RWPE2 (cell line): Measurements from ENCODE around the gene ERV3-1.
"Not testable (repeated sequence)": the region's sequence is repeated elsewhere in the genome, so short reads cannot be mapped to it uniquely, and the experiment has no call there.

ENCODE experiments used
- ATAC-seq: fragments of 200-7000 bp; cut with Tn5 transposase; 3 replicates; pipeline ENCODE4 v1.9.1; 2021; ENCODE audit warnings: low read depth
- DNase-seq: peaks from one replicate; pipeline ENCODE4 v3.0.0-alpha.2; 2020; ENCODE audit warnings: low spot score
- H3K27ac ChIP-seq: fragments of 450-650 bp; 2 replicates; pipeline ENCODE4 v1.5.1; 2017; ENCODE audit warnings: mild to moderate bottlenecking; ENCODE audit not compliant: poor library complexity, severe bottlenecking
- H3K27me3 ChIP-seq: fragments of 250-450 bp; sonication (Bioruptor Pico); 2 replicates; pipeline ENCODE4 v1.5.1; 2021; ENCODE audit warnings: mild to moderate bottlenecking, moderate library complexity; ENCODE audit not compliant: insufficient read depth, poor library complexity, severe bottlenecking
- H3K36me3 ChIP-seq: fragments of 250-450 bp; sonication (Bioruptor Pico); 2 replicates; pipeline ENCODE4 v1.5.1; 2020; ENCODE audit warnings: low read depth, mild to moderate bottlenecking, moderate library complexity
- H3K4me1 ChIP-seq: fragments of 250-450 bp; sonication (Bioruptor Pico); 2 replicates; pipeline ENCODE4 v1.5.1; 2021; ENCODE audit warnings: mild to moderate bottlenecking, moderate library complexity; ENCODE audit not compliant: insufficient read depth, poor library complexity, severe bottlenecking
- H3K4me3 ChIP-seq: fragments of 250-450 bp; sonication (Bioruptor Pico); 2 replicates; pipeline ENCODE4 v1.5.1; 2021; ENCODE audit warnings: mild to moderate bottlenecking, moderate library complexity; ENCODE audit not compliant: severe bottlenecking
- H3K9me3 ChIP-seq: fragments of 250-450 bp; sonication (Bioruptor Pico); 2 replicates; pipeline ENCODE4 v1.5.1; 2021; ENCODE audit warnings: mild to moderate bottlenecking, moderate library complexity; ENCODE audit not compliant: severe bottlenecking
- CTCF ChIP-seq: fragments of 450-650 bp; IDR thresholded peaks from one replicate; pipeline ENCODE4 v1.5.1; 2017; ENCODE audit warnings: mild to moderate bottlenecking, moderate library complexity; ENCODE audit not compliant: poor library complexity, severe bottlenecking

The ERV3-1 gene

DNA sequence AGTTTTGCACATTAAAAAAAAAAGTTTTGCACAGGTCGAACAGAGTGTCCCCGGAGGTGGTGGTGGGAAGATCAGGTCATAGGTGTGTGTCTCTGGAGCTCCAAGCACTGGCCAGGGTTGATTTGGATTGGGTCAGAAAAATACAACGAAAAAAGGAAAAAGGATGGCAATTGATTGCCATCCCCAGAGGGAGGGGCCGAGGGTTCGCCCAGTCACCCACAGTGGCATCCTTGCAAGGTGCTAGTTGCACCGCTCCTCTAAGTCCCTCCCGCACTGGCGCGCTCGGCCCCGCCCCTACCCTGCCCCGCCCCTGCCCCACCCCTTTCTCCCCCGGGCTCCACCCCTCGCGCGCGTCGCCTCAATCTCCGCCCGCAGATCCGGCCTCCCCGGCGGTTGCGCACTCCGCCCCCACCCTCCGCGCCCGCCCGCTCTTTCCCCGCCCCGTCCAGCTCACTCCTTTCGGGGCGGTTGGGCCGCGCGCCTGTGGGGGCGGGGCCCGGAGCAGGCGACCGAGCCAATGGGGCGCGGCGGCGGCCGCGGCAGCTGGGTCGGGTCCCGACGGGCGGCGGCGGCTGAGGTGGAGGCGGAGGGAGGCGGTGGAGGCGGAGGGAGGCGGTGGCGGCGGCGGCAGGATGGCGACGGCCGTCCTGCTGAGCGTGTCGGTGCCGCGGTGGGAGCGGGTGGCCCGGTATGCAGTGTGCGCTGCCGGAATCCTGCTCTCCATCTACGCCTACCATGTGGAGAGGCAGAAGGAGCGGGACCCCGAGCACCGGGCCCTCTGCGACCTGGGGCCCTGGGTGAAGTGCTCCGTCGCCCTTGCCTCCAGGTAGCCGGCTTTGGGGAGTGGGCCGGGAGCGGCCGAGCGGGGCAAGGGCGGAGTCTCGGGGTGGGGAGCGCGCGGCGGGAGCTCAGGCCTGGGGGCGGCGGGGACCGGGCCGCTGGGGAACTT is 31.5 kb upstream of the ERV3-1 start:
- ATAC-seq, result peak; percentile 81
- no peaks in the 10 kb centered on the region for H3K27me3 ChIP-seq
- no peaks in the 10 kb centered on the region for H3K9me3 ChIP-seq
- DNase-seq, result peak; percentile 90
- H3K36me3 ChIP-seq, result no peaks in the 10 kb centered on the region
- TF ChIP-seq CTCF, result no peak
- peaks cover 7% of the 10 kb centered on the region for H3K4me1 ChIP-seq
- H3K27ac ChIP-seq, result peak overlapping the region; percentile 13
- peak overlapping the region; percentile 55 for H3K4me3 ChIP-seq

DNA sequence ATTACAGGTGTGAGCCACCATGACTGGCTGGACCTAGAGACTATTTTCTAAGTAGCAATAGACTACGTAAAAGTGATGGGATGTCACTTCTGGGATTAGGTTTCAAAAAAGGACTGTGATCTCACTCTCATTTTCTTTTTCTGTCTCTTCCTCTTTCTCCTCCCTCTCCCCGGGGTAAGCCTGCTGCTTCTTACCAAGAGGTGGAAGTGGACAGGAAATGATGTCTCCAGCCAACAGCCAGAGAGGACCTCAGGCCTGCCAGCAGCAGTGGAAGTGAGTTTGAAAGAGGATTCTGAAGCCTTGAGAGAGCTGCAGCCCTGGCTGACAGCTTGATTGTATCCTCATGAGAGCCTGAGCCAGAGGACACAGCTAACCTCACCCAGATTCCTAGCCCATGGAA is 30.0 kb upstream of the ERV3-1 start:
- H3K27me3 ChIP-seq, H3K4me3 ChIP-seq, DNase-seq, H3K27ac ChIP-seq, H3K4me1 ChIP-seq, H3K36me3 ChIP-seq, ATAC-seq, H3K9me3 ChIP-seq: not testable (repeated sequence)

DNA sequence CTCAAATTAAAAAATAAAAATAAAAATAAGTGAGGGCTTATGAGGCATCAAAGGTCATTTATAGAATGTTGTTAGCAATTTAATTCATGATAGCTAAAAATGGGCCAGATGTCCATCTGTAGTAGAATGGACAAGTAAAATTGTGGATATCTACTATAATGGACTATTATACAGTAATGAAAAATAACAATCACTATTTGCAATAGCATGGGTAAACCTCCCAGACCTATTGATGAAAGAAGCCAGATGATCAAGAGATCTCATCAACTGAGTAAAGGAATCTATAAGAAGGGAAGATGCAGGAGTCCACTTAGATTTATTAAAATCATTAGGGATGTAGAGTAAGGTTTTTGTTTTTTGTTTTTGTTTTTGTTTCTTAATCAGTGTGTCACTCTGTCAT is 29.0 kb upstream of the ERV3-1 start:
- not testable (repeated sequence) for H3K4me3 ChIP-seq, H3K9me3 ChIP-seq, H3K36me3 ChIP-seq, H3K27me3 ChIP-seq, DNase-seq, ATAC-seq, H3K27ac ChIP-seq, H3K4me1 ChIP-seq

- DNase-seq, result not testable (repeated sequence)
Observed at GRCh38 chr7:65034120-65034782, 27.8 kb upstream of the ERV3-1 start.

GRCh38 chr7:65033391-65033790 is 26.9 kb upstream of the ERV3-1 start:
- H3K9me3 ChIP-seq, ATAC-seq, H3K27me3 ChIP-seq, DNase-seq, H3K36me3 ChIP-seq, H3K4me1 ChIP-seq, H3K27ac ChIP-seq, H3K4me3 ChIP-seq: not testable (repeated sequence)

More at GRCh38 chr7:65034120-65034782, 27.8 kb upstream of the ERV3-1 start:
- not testable (repeated sequence) for ATAC-seq, H3K36me3 ChIP-seq, H3K4me3 ChIP-seq, H3K27ac ChIP-seq, H3K27me3 ChIP-seq, H3K4me1 ChIP-seq, H3K9me3 ChIP-seq

DNA sequence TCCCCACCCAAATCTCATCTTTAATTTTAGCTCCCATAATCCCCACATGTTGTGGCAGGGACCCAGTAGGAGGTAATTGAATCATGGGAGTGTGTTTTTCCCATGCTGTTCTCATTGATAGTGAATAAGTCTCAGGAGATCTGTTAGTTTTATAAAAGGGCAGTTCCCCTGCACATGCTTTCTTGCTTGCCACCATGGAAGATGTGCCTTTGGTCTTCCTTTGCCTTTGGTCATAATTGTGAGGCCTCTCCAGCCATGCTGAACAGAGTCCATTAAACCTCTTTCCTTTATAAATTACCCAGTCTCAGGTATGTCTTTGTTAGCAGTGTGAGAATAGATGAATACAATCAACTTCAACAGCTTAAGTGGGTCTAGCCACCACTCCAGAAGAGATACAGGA is 18.5 kb upstream of the ERV3-1 start:
- H3K27me3 ChIP-seq, H3K9me3 ChIP-seq, H3K4me1 ChIP-seq, DNase-seq, H3K27ac ChIP-seq, H3K4me3 ChIP-seq, ATAC-seq, H3K36me3 ChIP-seq: not testable (repeated sequence)

- DNase-seq, ATAC-seq, H3K36me3 ChIP-seq, H3K27ac ChIP-seq, H3K9me3 ChIP-seq, H3K27me3 ChIP-seq, H3K4me3 ChIP-seq, H3K4me1 ChIP-seq: not testable (repeated sequence)
Observed at GRCh38 chr7:65020978-65021377, 14.5 kb upstream of the ERV3-1 start.

GRCh38 chr7:65009881-65010280 is 3.4 kb upstream of the ERV3-1 start:
- not testable (repeated sequence) for H3K27ac ChIP-seq, H3K4me1 ChIP-seq, H3K36me3 ChIP-seq, ATAC-seq, DNase-seq, H3K9me3 ChIP-seq, H3K27me3 ChIP-seq, H3K4me3 ChIP-seq

DNA sequence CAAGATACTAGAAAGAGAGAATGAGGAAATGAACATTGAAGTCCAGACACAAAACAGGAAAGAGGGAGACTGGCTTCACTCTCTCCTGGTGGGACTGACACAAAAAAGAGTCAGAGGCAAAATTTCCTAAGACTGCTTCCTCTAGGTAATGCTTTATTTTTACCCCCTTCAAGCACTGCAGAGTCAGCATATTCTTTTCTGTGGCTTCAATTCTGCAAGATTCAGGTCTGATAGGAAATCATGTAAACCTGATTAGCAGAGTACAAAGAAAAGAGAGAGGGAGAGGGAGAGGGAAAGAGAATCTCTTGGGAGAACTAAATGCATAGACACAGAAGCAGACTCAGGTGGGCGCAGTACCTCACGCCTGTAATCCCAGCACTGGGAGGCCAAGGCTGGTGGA is 2.9 kb upstream of the ERV3-1 start:
- H3K27ac ChIP-seq, H3K27me3 ChIP-seq, H3K4me1 ChIP-seq, H3K36me3 ChIP-seq, ATAC-seq, DNase-seq, H3K4me3 ChIP-seq, H3K9me3 ChIP-seq: not testable (repeated sequence)

DNA sequence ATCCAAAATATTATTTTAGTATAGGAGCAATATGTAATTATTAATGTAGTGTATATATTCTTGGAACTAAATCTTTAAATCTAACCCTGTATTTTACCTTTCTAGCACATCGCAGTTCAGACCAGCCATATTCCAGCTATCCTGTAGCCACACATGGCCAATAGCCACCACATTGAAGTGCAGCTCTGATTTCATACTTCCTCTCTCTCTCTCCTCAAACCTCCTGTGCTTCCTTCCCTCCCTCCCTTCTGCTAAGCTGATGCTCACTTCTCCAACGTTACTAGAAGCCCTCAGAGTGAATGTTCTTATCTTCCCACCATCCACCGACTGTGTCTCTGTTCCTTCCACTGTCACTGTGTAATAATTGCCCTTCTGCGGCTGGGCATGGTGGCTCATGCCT is 549 bp upstream of the ERV3-1 start:
- peak overlapping the region; percentile 36 for H3K27ac ChIP-seq
- H3K27me3 ChIP-seq, ATAC-seq, DNase-seq, H3K9me3 ChIP-seq, H3K4me1 ChIP-seq: not testable (repeated sequence)
- peak overlapping the region; percentile 70 for H3K4me3 ChIP-seq
- H3K36me3 ChIP-seq, result peaks cover 11% of the 10 kb centered on the region; the same call in 1 of the 2 replicates
